Measurements from ENCODE around the gene GSG1.
"Not testable (repeated sequence)": the region's sequence is repeated elsewhere in the genome, so short reads cannot be mapped to it uniquely, and the experiment has no call there.

GSG1 gene

GRCh38 chr12:13091832-13092231, 11.6 kb downstream of the GSG1 start:
- Mint-ChIP-seq H3K4me3 (no peak overlapping the region), H3K4me1 (peaks cover 55 to 73% of the 10 kb centered on the region in 2 donors), H3K27ac (no peak overlapping the region), H3K36me3 (peaks cover 0 to under 1% of the 10 kb centered on the region in 2 donors), H3K27me3 (no peaks in the 10 kb centered on the region), H3K9me3 (no peaks in the 10 kb centered on the region)
- DNase-seq = no peak
- ATAC-seq (replicated peaks) = peak; percentile 42 to 50

GRCh38 chr12:13090054-13090453, 13.4 kb downstream of the GSG1 start:
- DNase-seq (no peak), ATAC-seq (replicated peaks) (peak; percentile 74 to 79)
- Mint-ChIP-seq H3K4me1 (peaks cover 58 to 81% of the 10 kb centered on the region in 2 donors), H3K27ac (peak overlapping the region; percentile 67), H3K27me3 (peaks cover 0 to 4% of the 10 kb centered on the region in 2 donors), H3K36me3 (peaks cover 7 to 14% of the 10 kb centered on the region in 2 donors), H3K4me3 (peak overlapping the region; percentile 21 to 52), H3K9me3 (no peaks in the 10 kb centered on the region)

- no peak for ATAC-seq (replicated peaks)
- peaks cover 16 to 22% of the 10 kb centered on the region in 2 donors for H3K36me3 Mint-ChIP-seq
Observed at GRCh38 chr12:13088496-13088895, 15.0 kb downstream of the GSG1 start.

GRCh38 chr12:13087766-13088165, 15.7 kb downstream of the GSG1 start:
- no peak overlapping the region for H3K4me3 Mint-ChIP-seq
- H3K4me1 Mint-ChIP-seq = peaks cover 48 to 70% of the 10 kb centered on the region in 2 donors
- H3K27ac Mint-ChIP-seq = no peak overlapping the region
- no peak for DNase-seq
- no peaks in the 10 kb centered on the region for H3K9me3 Mint-ChIP-seq
- H3K27me3 Mint-ChIP-seq = peaks cover 0 to 4% of the 10 kb centered on the region in 2 donors
- peaks cover 21 to 24% of the 10 kb centered on the region in 2 donors for H3K36me3 Mint-ChIP-seq
- no peak for ATAC-seq (replicated peaks)

More at GRCh38 chr12:13088496-13088895, 15.0 kb downstream of the GSG1 start:
- H3K27me3 Mint-ChIP-seq = peaks cover 0 to 4% of the 10 kb centered on the region in 2 donors
- peaks cover 47 to 68% of the 10 kb centered on the region in 2 donors for H3K4me1 Mint-ChIP-seq
- no peak for DNase-seq
- H3K27ac Mint-ChIP-seq = no peak overlapping the region
- no peaks in the 10 kb centered on the region for H3K9me3 Mint-ChIP-seq
- no peak overlapping the region for H3K4me3 Mint-ChIP-seq

- Mint-ChIP-seq H3K36me3 (peaks cover 24 to 25% of the 10 kb centered on the region in 2 donors), H3K4me3 (no peak overlapping the region), H3K27me3 (peaks cover 0 to 4% of the 10 kb centered on the region in 2 donors), H3K9me3 (no peaks in the 10 kb centered on the region), H3K4me1 (peaks cover 39 to 58% of the 10 kb centered on the region in 2 donors), H3K27ac (no peak overlapping the region)
- DNase-seq (no peak), ATAC-seq (replicated peaks) (no peak)
Observed at GRCh38 chr12:13085968-13086686, 17.3 kb downstream of the GSG1 start.

- H3K4me1 Mint-ChIP-seq = peaks cover 29 to 48% of the 10 kb centered on the region in 2 donors
- no peaks in the 10 kb centered on the region for H3K9me3 Mint-ChIP-seq
- H3K36me3 Mint-ChIP-seq = peaks cover 29 to 36% of the 10 kb centered on the region in 2 donors
- DNase-seq (no peak), ATAC-seq (replicated peaks) (no peak)
- H3K27ac Mint-ChIP-seq = no peak overlapping the region
- H3K27me3 Mint-ChIP-seq = peaks cover 0 to 4% of the 10 kb centered on the region in 2 donors
- no peak overlapping the region for H3K4me3 Mint-ChIP-seq
Observed at GRCh38 chr12:13084898-13085640, 18.4 kb downstream of the GSG1 start.

- H3K27me3 Mint-ChIP-seq; H3K27ac Mint-ChIP-seq; DNase-seq; H3K4me3 Mint-ChIP-seq; ATAC-seq (replicated peaks); H3K9me3 Mint-ChIP-seq: not testable (repeated sequence)
- peaks cover 16 to 33% of the 10 kb centered on the region in 2 donors for H3K4me1 Mint-ChIP-seq
- H3K36me3 Mint-ChIP-seq = peaks cover 29 to 41% of the 10 kb centered on the region in 2 donors
Observed at GRCh38 chr12:13083638-13084037, 19.8 kb downstream of the GSG1 start.

- Mint-ChIP-seq H3K27me3 (peaks cover 0 to 4% of the 10 kb centered on the region in 2 donors), H3K9me3 (no peaks in the 10 kb centered on the region), H3K27ac (no peak overlapping the region), H3K4me3 (no peak overlapping the region), H3K36me3 (peaks cover 33 to 41% of the 10 kb centered on the region in 2 donors), H3K4me1 (peaks cover 16 to 33% of the 10 kb centered on the region in 2 donors)
- DNase-seq (no peak), ATAC-seq (replicated peaks) (no peak)
Observed at GRCh38 chr12:13082861-13083260, 20.6 kb downstream of the GSG1 start.

- peaks cover 25 to 51% of the 10 kb centered on the region in 2 donors for H3K36me3 Mint-ChIP-seq
- no peaks in the 10 kb centered on the region for H3K27me3 Mint-ChIP-seq
- H3K27ac Mint-ChIP-seq = no peak overlapping the region
- H3K4me1 Mint-ChIP-seq = peaks cover 10 to 15% of the 10 kb centered on the region in 2 donors
- DNase-seq (no peak), ATAC-seq (replicated peaks) (no peak)
- H3K9me3 Mint-ChIP-seq = no peaks in the 10 kb centered on the region
- H3K4me3 Mint-ChIP-seq = no peak overlapping the region
Observed at GRCh38 chr12:13080266-13080665, 23.2 kb downstream of the GSG1 start.

- no peak for DNase-seq
- no peaks in the 10 kb centered on the region for H3K9me3 Mint-ChIP-seq
- H3K4me1 Mint-ChIP-seq = peaks cover 4 to 9% of the 10 kb centered on the region in 2 donors
- ATAC-seq (replicated peaks) = no peak
- H3K4me3 Mint-ChIP-seq = no peak overlapping the region
- H3K36me3 Mint-ChIP-seq = peaks cover 17 to 47% of the 10 kb centered on the region in 2 donors
- H3K27me3 Mint-ChIP-seq = no peaks in the 10 kb centered on the region
- no peak overlapping the region for H3K27ac Mint-ChIP-seq
Observed at GRCh38 chr12:13079440-13079906, 24.0 kb downstream of the GSG1 start.

GRCh38 chr12:13075786-13076570, 27.5 kb downstream of the GSG1 start:
- peaks cover 30 to 56% of the 10 kb centered on the region in 2 donors for H3K36me3 Mint-ChIP-seq

GRCh38 chr12:13075118-13075480, 28.4 kb downstream of the GSG1 start:
- H3K27me3 Mint-ChIP-seq = no peaks in the 10 kb centered on the region
- DNase-seq (no peak), ATAC-seq (replicated peaks) (no peak)
- no peaks in the 10 kb centered on the region for H3K4me1 Mint-ChIP-seq
- no peaks in the 10 kb centered on the region for H3K9me3 Mint-ChIP-seq
- no peak overlapping the region for H3K4me3 Mint-ChIP-seq
- no peak overlapping the region for H3K27ac Mint-ChIP-seq
- peaks cover 25 to 54% of the 10 kb centered on the region in 2 donors for H3K36me3 Mint-ChIP-seq

More at GRCh38 chr12:13075786-13076570, 27.5 kb downstream of the GSG1 start:
- Mint-ChIP-seq H3K9me3 (no peaks in the 10 kb centered on the region), H3K27ac (no peak overlapping the region), H3K4me3 (no peak overlapping the region), H3K4me1 (no peaks in the 10 kb centered on the region), H3K27me3 (no peaks in the 10 kb centered on the region)
- no peak for DNase-seq
- no peak for ATAC-seq (replicated peaks)

- no peak overlapping the region for H3K27ac Mint-ChIP-seq
- H3K27me3 Mint-ChIP-seq = no peaks in the 10 kb centered on the region
- DNase-seq = no peak
- H3K4me1 Mint-ChIP-seq = no peaks in the 10 kb centered on the region
- no peak for ATAC-seq (replicated peaks)
- peaks cover 25 to 50% of the 10 kb centered on the region in 2 donors for H3K36me3 Mint-ChIP-seq
- H3K4me3 Mint-ChIP-seq = no peak overlapping the region
- no peaks in the 10 kb centered on the region for H3K9me3 Mint-ChIP-seq
Observed at GRCh38 chr12:13074396-13075117, 28.9 kb downstream of the GSG1 start.
